PFSK-1 (cell line): ENCODE data around the gene RIMS4.

Experiments used
- FOXP2 ChIP-seq: optimal IDR thresholded peaks from 2 replicates; pipeline ENCODE3; 2011; ENCODE audit warnings: borderline replicate concordance, control low read depth, inconsistent platforms; ENCODE audit not compliant: insufficient read depth; ENCODE audit errors: extremely low read length, extremely low read depth
- POLR2AphosphoS5 ChIP-seq: IDR thresholded peaks from 2 replicates; pipeline ENCODE4 v1.6.1; 2012; ENCODE audit warnings: low read depth, mild to moderate bottlenecking, control low read depth, low read length, moderate library complexity
- REST ChIP-seq, 2 experiments: IDR thresholded peaks; 2 replicates each; pipeline versions ENCODE4 v1.6.1 to v1.8.0; 2011 to 2012; ENCODE audit warnings: low read depth in 2 of 2, low read length in 2 of 2, control low read depth in 1 of 2, inconsistent platforms in 1 of 2, mild to moderate bottlenecking in 1 of 2, moderate library complexity in 1 of 2; ENCODE audit not compliant: insufficient read depth in 1 of 2
- SIN3A ChIP-seq: IDR thresholded peaks from 2 replicates; pipeline ENCODE4 v1.6.1; 2012; ENCODE audit warnings: mild to moderate bottlenecking, low read length, moderate library complexity, borderline replicate concordance; ENCODE audit not compliant: insufficient read depth
- TAF1 ChIP-seq: IDR thresholded peaks from 2 replicates; pipeline ENCODE4 v1.6.1; 2012; ENCODE audit warnings: low read length, control low read depth, borderline replicate concordance; ENCODE audit not compliant: insufficient read depth

The RIMS4 gene

GRCh38 chr20:44834693-44835092, 24.3 kb upstream of the RIMS4 start:
- TF ChIP-seq POLR2AphosphoS5 = no peak
- TF ChIP-seq TAF1 = no peak
- no peak for TF ChIP-seq SIN3A
- no peak for TF ChIP-seq FOXP2
- TF ChIP-seq REST (IDR thresholded peaks at IDR 0.05; ENCODE audit: insufficient read depth in 1 of 2, low read depth in 2 of 2, low read length in 2 of 2) = no peak

- TF ChIP-seq SIN3A (no peak), REST (IDR thresholded peaks at IDR 0.05; ENCODE audit: insufficient read depth in 1 of 2, low read depth in 2 of 2, low read length in 2 of 2) (no peak), POLR2AphosphoS5 (no peak), FOXP2 (no peak), TAF1 (no peak)
Observed at GRCh38 chr20:44833437-44833836, 23.1 kb upstream of the RIMS4 start.

GRCh38 chr20:44832724-44833123, 22.4 kb upstream of the RIMS4 start:
- TF ChIP-seq SIN3A = no peak

- no peak for TF ChIP-seq FOXP2
- no peak for TF ChIP-seq POLR2AphosphoS5
- TF ChIP-seq SIN3A = no peak
Observed at GRCh38 chr20:44830995-44831394, 20.6 kb upstream of the RIMS4 start.

GRCh38 chr20:44830523-44830922, 20.2 kb upstream of the RIMS4 start:
- no peak for TF ChIP-seq FOXP2
- TF ChIP-seq SIN3A = no peak
- TF ChIP-seq TAF1 = no peak
- TF ChIP-seq POLR2AphosphoS5 = no peak
- no peak for TF ChIP-seq REST (IDR thresholded peaks at IDR 0.05; ENCODE audit: insufficient read depth in 1 of 2, low read depth in 2 of 2, low read length in 2 of 2)

- TF ChIP-seq TAF1 (no peak), FOXP2 (no peak), POLR2AphosphoS5 (no peak), SIN3A (no peak), REST (IDR thresholded peaks at IDR 0.05; ENCODE audit: insufficient read depth in 1 of 2, low read depth in 2 of 2, low read length in 2 of 2) (no peak)
Observed at GRCh38 chr20:44829688-44830087, 19.3 kb upstream of the RIMS4 start.
